HG02884 (cell line): ENCODE results near the gene SERPING1.

Source experiments
- ATAC-seq: cut with Tn5 transposase; IDR thresholded peaks from one replicate; pipeline ENCODE4 v1.9.1; 2021; ENCODE audit warnings: mild to moderate bottlenecking, moderate library complexity; ENCODE audit not compliant: unreplicated experiment

The SERPING1 gene

GRCh38 chr11:57596266-57596885 lies 1.1 kb upstream of the SERPING1 start:
- no peak for ATAC-seq

GRCh38 chr11:57597916-57598830 lies 688 bp downstream of the SERPING1 start:
- ATAC-seq: no peak

GRCh38 chr11:57598831-57599155 lies 1.3 kb downstream of the SERPING1 start:
- ATAC-seq: no peak

GRCh38 chr11:57599381-57599780 lies 1.9 kb downstream of the SERPING1 start:
- no peak for ATAC-seq

- ATAC-seq: no peak
Measured at GRCh38 chr11:57601297-57601696, 3.8 kb downstream of the SERPING1 start.

GRCh38 chr11:57604296-57605027 lies 7.0 kb downstream of the SERPING1 start:
- ATAC-seq: no peak

GRCh38 chr11:57605028-57605420 lies 7.5 kb downstream of the SERPING1 start:
- no peak for ATAC-seq

- ATAC-seq: no peak
Measured at GRCh38 chr11:57610170-57610569, 12.7 kb downstream of the SERPING1 start.

- ATAC-seq: no peak
Measured at GRCh38 chr11:57614234-57614772, 16.8 kb downstream of the SERPING1 start.

- ATAC-seq: no peak
Measured at GRCh38 chr11:57615308-57615707, 17.8 kb downstream of the SERPING1 start.

- ATAC-seq: no peak
Measured at GRCh38 chr11:57616595-57616994, 19.1 kb downstream of the SERPING1 start.

GRCh38 chr11:57618438-57618837 lies 21.0 kb downstream of the SERPING1 start:
- no peak for ATAC-seq

GRCh38 chr11:57619331-57619730 lies 21.8 kb downstream of the SERPING1 start:
- no peak for ATAC-seq

- ATAC-seq: no peak
Measured at GRCh38 chr11:57620467-57620866, 23.0 kb downstream of the SERPING1 start.

- no peak for ATAC-seq
Measured at GRCh38 chr11:57622263-57622662, 24.8 kb downstream of the SERPING1 start.

GRCh38 chr11:57624864-57625263 lies 27.4 kb downstream of the SERPING1 start:
- no peak for ATAC-seq

- ATAC-seq: no peak
Measured at GRCh38 chr11:57626895-57627294, 29.4 kb downstream of the SERPING1 start.

GRCh38 chr11:57630171-57630570 lies 32.7 kb downstream of the SERPING1 start:
- no peak for ATAC-seq

- ATAC-seq: no peak
Measured at GRCh38 chr11:57632116-57632515, 34.6 kb downstream of the SERPING1 start.

GRCh38 chr11:57633394-57634070 lies 36.0 kb downstream of the SERPING1 start:
- ATAC-seq: no peak

GRCh38 chr11:57634311-57634710 lies 36.8 kb downstream of the SERPING1 start:
- no peak for ATAC-seq
